ENCODE data around the gene PYM1.

DNA sequence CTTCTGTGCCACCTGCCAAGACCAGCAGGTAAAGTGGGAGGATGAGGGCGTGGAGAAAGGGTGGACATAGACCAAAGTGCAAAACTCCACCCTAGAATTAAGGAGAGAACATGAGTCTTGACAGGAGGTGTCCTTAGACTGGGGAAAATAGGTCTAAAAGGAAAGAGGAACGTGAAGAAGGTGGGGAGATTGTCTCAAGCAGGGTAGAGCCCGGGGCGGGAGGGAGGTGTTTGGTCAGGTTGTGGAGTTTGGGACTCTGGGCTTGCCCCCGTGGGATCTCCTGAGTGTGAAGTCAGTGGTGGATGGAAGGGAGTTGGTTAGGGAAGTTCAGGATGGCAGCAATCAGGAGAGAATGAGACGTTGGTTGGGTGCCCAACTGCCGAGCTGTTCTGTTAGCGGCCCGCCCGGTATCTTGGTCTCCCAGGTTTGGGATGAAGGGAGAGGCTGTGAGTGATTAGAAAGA lies 3.7 kb upstream of the PYM1 start:
- TF ChIP-seq POLR2AphosphoS5 (IDR thresholded peaks at IDR 0.05; ENCODE audit: low read depth, low read length): no peak
- TF ChIP-seq POLR2A (IDR thresholded peaks at IDR 0.05; ENCODE audit: low read depth, low read length): no peak
- TF ChIP-seq PAX5 (IDR thresholded peaks at IDR 0.05; ENCODE audit: insufficient read depth, low read length, severe bottlenecking): no peak
- TF ChIP-seq SPI1 (IDR thresholded peaks at IDR 0.05; ENCODE audit: low read depth, low read length): no peak
- no peak for TF ChIP-seq TAF1 (IDR thresholded peaks at IDR 0.05; ENCODE audit: low read depth, low read length)

All from GM12891 (cell line).